Heart right ventricle (tissue), 16 donors: ENCODE data around the gene POLR2M. TPM values are rescaled to one million over a fixed set of nuclear protein-coding genes. Genes with fewer than 3 reads are reported as not detected.
A peak's percentile ranks its signal among the peaks of the same experiment; 100 is the strongest.

Source experiments
- ATAC-seq, 8 donors: fragments of 200-7000 bp; cut with Tn5 transposase; one replicate each; pipeline ENCODE4 v1.9.1; 2020; ENCODE audit warnings: mild to moderate bottlenecking in 8 of 8, moderate library complexity in 8 of 8, moderate number of reproducible peaks in 1 of 8
- DNase-seq, 2 donors: peaks; one replicate each; pipeline ENCODE4 v3.0.0-alpha.2; 2020
- H3K27ac ChIP-seq, 10 donors: fragments of 200-600 bp; sonication (generic) in 2 of 10; one replicate each; pipeline versions ENCODE4 v1.5.0 to v1.8.0; 2020 to 2022; ENCODE audit warnings: mild to moderate bottlenecking in 3 of 10
- H3K27me3 ChIP-seq, 7 donors: fragments of 200-600 bp; one replicate each; pipeline ENCODE4 v1.8.0; 2021 to 2022; ENCODE audit warnings: mild to moderate bottlenecking in 2 of 7
- H3K36me3 ChIP-seq, 9 donors: fragments of 200-600 bp; sonication (generic) in 1 of 9; one replicate each; pipeline versions ENCODE4 v1.5.0 to v1.8.0; 2020 to 2022; ENCODE audit warnings: mild to moderate bottlenecking in 2 of 9
- H3K4me1 ChIP-seq, 9 donors: fragments of 200-600 bp; sonication (generic) in 1 of 9; one replicate each; pipeline versions ENCODE4 v1.5.0 to v1.8.0; 2020 to 2022; ENCODE audit warnings: mild to moderate bottlenecking in 4 of 9
- H3K4me3 ChIP-seq, 10 donors: fragments of 200-600 bp; sonication (generic) in 2 of 10; one replicate each; pipeline versions ENCODE4 v1.5.0 to v1.8.0; 2020 to 2022; ENCODE audit warnings: mild to moderate bottlenecking in 7 of 10, moderate library complexity in 2 of 10
- H3K9me3 ChIP-seq, 11 donors: fragments of 200-600 bp in 10 of 11; sonication (generic) in 2 of 11; one replicate each; pipeline versions ENCODE4 v1.5.0 to v1.8.0; 2013 to 2022; ENCODE audit warnings: mild to moderate bottlenecking in 2 of 11, control low read depth in 1 of 11, moderate library complexity in 1 of 11
- CTCF ChIP-seq, 9 donors: fragments of 200-600 bp; sonication (generic) in 2 of 9; IDR thresholded peaks; one replicate each; pipeline versions ENCODE4 v1.5.0 to v1.8.0; 2021 to 2022; ENCODE audit warnings: antibody characterized with exemption in 9 of 9, mild to moderate bottlenecking in 5 of 9, moderate library complexity in 1 of 9
- WGBS, 2 donors: extraction: QIAGEN DNeasy Blood & Tissue Kit; methylation state at CpG; one replicate each; pipeline ENCODE4 v1.1.7; 2013; ENCODE audit warnings: inconsistent platforms in 1 of 2; 5-methylcytosine and 5-hydroxymethylcytosine counted together
- intact Hi-C, 10 donors: fragments of 100-400 bp; cut with DNase I; formaldehyde crosslinking; loops; one replicate each; pipeline versions ENCODE4 v1.11.1 to v1.14.2; 2022
- long read RNA-seq, 3 donors: library from polyadenylated mRNA; unstranded; transcript quantifications; one replicate each; pipeline ENCODE4 v2.0.0, GENCODE V29; 2020 to 2021
- polyA plus RNA-seq, 2 donors: library from polyadenylated mRNA; stranded (reverse); fragments of 200-250 nt; gene quantifications; one replicate each; pipeline ENCODE4 v1.2.3, GENCODE V29; 2013
- total RNA-seq, 10 donors: library from RNA; stranded (reverse); fragmentation: NEBNext Ultra II Directional in 3 of 10; extraction: Animal tissue kit (Norgen Biotek cat#: 25700) in 3 of 10; gene quantifications; one replicate each; pipeline versions ENCODE4 v1.2.1 to v1.2.4, GENCODE V29; 2021 to 2023
- donor health status: Arrhythmogenic right ventricular cardiomyopathy.
- donor health status: ischemic (EF 13 %, LVEDD 7.1; RV severe dilation, severe dysfunction).
- donor health status: healthy with polysubstance abuse.
- donor health status: DM: no; HTN: yes; CAD: no.
- donor health status: DM: no; HTN: no; CAD: no.
- donor health status: ischemic (EF 25% LVEDD 6.9; RV normal size, moderate dysfunction).
- donor health status: ischemic (EF 25% LVEDD 5.7; RV mildly dilated, moderate dysfunction).
- donor health status: healthy.
- donor health status: DM: yes; HTN: yes; CAD: no.
- donor health status: Ischemic cardiomyopathy.
- donor health status: ischemic (EF 35%, LVEDD 5.7; RV mildly dilated, moderate dysfunction).
- donor health status: nonischemic (EF 11% LVEDD 7.7; RV severe dilation, severe dysfunction).
- donor health status: DM: yes; HTN: yes; CAD: no.
- donor health status: PGD.
- donor health status: ischemic (EF 29% LVEDD 5.4; RV normal size, mild dysfunction).
- donor health status: nonischemic (EF 23%, LVEDD 6.1; RV moderate dilation, normal function).

POLR2M gene
- 10 to 100 TPM; 42.1 to 89.2 (median 56.5) TPM for total RNA-seq
- polyA plus RNA-seq, result 10 to 100 TPM; 15.2 to 85.7 TPM
- long read RNA-seq, donor 1, full-length matches to known transcripts, result 44 of 59 reads
- long read RNA-seq, donor 1, partial matches to known transcripts, result 7 of 59 reads
- long read RNA-seq, donor 1, other reads (novel, unspliced or antisense), result 8 of 59 reads
- long read RNA-seq, donor 2, full-length matches to known transcripts, result 58 of 68 reads
- long read RNA-seq, donor 2, partial matches to known transcripts, result 7 of 68 reads
- long read RNA-seq, donor 2, other reads (novel, unspliced or antisense), result 3 of 68 reads
- long read RNA-seq, donor 3, full-length matches to known transcripts, result 91 of 115 reads
- long read RNA-seq, donor 3, partial matches to known transcripts, result 19 of 115 reads
- long read RNA-seq, donor 3, other reads (novel, unspliced or antisense), result 5 of 115 reads

- Histone ChIP-seq H3K36me3 (peaks cover 0 to 30% (median 18%) of the 10 kb centered on the region in 9 donors), H3K4me1 (peaks cover 0 to 50% (median 34%) of the 10 kb centered on the region in 9 donors), H3K9me3 (no peaks in the 10 kb centered on the region), H3K27ac (peak within 1 kb of the TSS; percentile 90 to 100 (median 98)), H3K27me3 (no peaks in the 10 kb centered on the region), H3K4me3 (peak within 1 kb of the TSS; percentile 65 to 97 (median 86))
- TF ChIP-seq CTCF (IDR thresholded peaks at IDR 0.05), result no peak
- 3 to 5% methylated on average over 70 of the region's 70 CpGs for WGBS, 2 donors
- peak; percentile 93 to 97 (median 95) for ATAC-seq
- intact Hi-C loops, result loop anchor here in 6 of 10 donors (5.0 to 10.0 kb wide), 6 partner anchors 34 to 152 kb away; no protein-coding TSS in a partner anchor
- peak; percentile 94 to 97 for DNase-seq
Measured at GRCh38 chr15:57706405-57707209, at the start of gene POLR2M. POLR2M (plus strand) TSS chr15:57706714; CDS start chr15:57706843, 129 bp downstream.

- Histone ChIP-seq H3K27ac (no peak overlapping the region), H3K4me3 (no peak overlapping the region), H3K9me3 (no peaks in the 10 kb centered on the region), H3K27me3 (no peaks in the 10 kb centered on the region), H3K36me3 (peaks cover 0 to 26% (median 0%) of the 10 kb centered on the region in 9 donors), H3K4me1 (peaks cover 0 to 54% (median 21%) of the 10 kb centered on the region in 9 donors)
- intact Hi-C loops, result loop anchor here in 3 of 10 donors (5.0 to 10.0 kb wide), 2 partner anchors 95 to 763 kb away; no protein-coding TSS in a partner anchor
- ATAC-seq, result no peak
- WGBS, 2 donors, result 90 to 92% methylated on average over 1 of the region's 1 CpG
- no peak for DNase-seq
- no peak for TF ChIP-seq CTCF (IDR thresholded peaks at IDR 0.05)
Measured at GRCh38 chr15:57657619-57658018, 48.9 kb upstream of the POLR2M start.

- Histone ChIP-seq H3K4me3 (no peak overlapping the region), H3K9me3 (no peaks in the 10 kb centered on the region), H3K27ac (peak overlapping the region in 3 of 10 donors; percentile 11 to 25 (median 25)), H3K36me3 (peaks cover 0 to 38% (median 0%) of the 10 kb centered on the region in 9 donors), H3K4me1 (peaks cover 0 to 25% (median 10%) of the 10 kb centered on the region in 9 donors), H3K27me3 (no peaks in the 10 kb centered on the region)
- DNase-seq, result no peak
- intact Hi-C loops, result loop anchor here in 2 of 10 donors (10.0 kb wide), 1 partner anchor 203 kb away; no protein-coding TSS in a partner anchor
- TF ChIP-seq CTCF (IDR thresholded peaks at IDR 0.05), result no peak
- ATAC-seq, result no peak
- WGBS, 2 donors, result 53 to 57% methylated on average over 3 of the region's 3 CpGs
Measured at GRCh38 chr15:57662091-57662744, 44.3 kb upstream of the POLR2M start.
